Mesenchymal stem cell (in vitro differentiated cells and primary cell): ENCODE data around the gene NTRK2.

ENCODE experiments used
- DNase-seq: peaks from one replicate; pipeline ENCODE4 v3.0.0-alpha.2; 2013
- H2AFZ ChIP-seq: one replicate; pipeline ENCODE4 v1.6.1; 2013; ENCODE audit warnings: low read depth, mild to moderate bottlenecking, control low read depth, inconsistent platforms, low read length, moderate library complexity
- H2AK5ac ChIP-seq: 2 replicates; pipeline ENCODE4 v1.6.1; 2013; ENCODE audit warnings: low read length, moderate library complexity, mild to moderate bottlenecking, inconsistent platforms; ENCODE audit not compliant: severe bottlenecking
- H2BK120ac ChIP-seq: one replicate; pipeline ENCODE4 v1.6.1; 2013; ENCODE audit warnings: low read depth, mild to moderate bottlenecking, inconsistent platforms, low read length, moderate library complexity
- H2BK12ac ChIP-seq, 2 experiments: one replicate each; pipeline ENCODE4 v1.6.1; 2013; ENCODE audit warnings: inconsistent platforms in 2 of 2, low read length in 2 of 2, mild to moderate bottlenecking in 2 of 2, moderate library complexity in 2 of 2, control low read depth in 1 of 2
- H2BK15ac ChIP-seq: one replicate; pipeline ENCODE4 v1.6.1; 2013; ENCODE audit warnings: mild to moderate bottlenecking, low read depth, inconsistent platforms; ENCODE audit not compliant: poor library complexity, severe bottlenecking
- H2BK5ac ChIP-seq: 2 replicates; pipeline ENCODE4 v1.6.1; 2013; ENCODE audit warnings: low read depth, mild to moderate bottlenecking, low read length, control low read depth, inconsistent platforms; ENCODE audit not compliant: poor library complexity, severe bottlenecking
- H3K14ac ChIP-seq, 2 experiments: one replicate each; pipeline ENCODE4 v1.6.1; 2013; ENCODE audit warnings: inconsistent platforms in 2 of 2, low read length in 2 of 2, control low read depth in 1 of 2, mild to moderate bottlenecking in 1 of 2, moderate library complexity in 1 of 2
- H3K18ac ChIP-seq, 2 experiments: one replicate each; pipeline ENCODE4 v1.6.1; 2013; ENCODE audit warnings: inconsistent platforms in 2 of 2, low read length in 2 of 2, control low read depth in 1 of 2, low read depth in 1 of 2, mild to moderate bottlenecking in 1 of 2
- H3K23ac ChIP-seq, 2 experiments: one replicate each; pipeline ENCODE4 v1.6.1; 2013; ENCODE audit warnings: inconsistent platforms in 2 of 2, low read length in 2 of 2, mild to moderate bottlenecking in 2 of 2, moderate library complexity in 2 of 2, control low read depth in 1 of 2
- H3K27ac ChIP-seq: 2 replicates; pipeline ENCODE4 v1.5.1; 2013; ENCODE audit warnings: mild to moderate bottlenecking, moderate library complexity, low read length, control low read depth, inconsistent platforms; ENCODE audit not compliant: poor library complexity, severe bottlenecking
- H3K27me3 ChIP-seq, 2 experiments: 2 replicates each; pipeline versions ENCODE4 v1.6.1 to v1.7.0; 2013; ENCODE audit warnings: low read length in 2 of 2, mild to moderate bottlenecking in 2 of 2, moderate library complexity in 2 of 2, control low read depth in 1 of 2, inconsistent platforms in 1 of 2; ENCODE audit not compliant: control insufficient read depth in 1 of 2, insufficient read depth in 1 of 2
- H3K36me3 ChIP-seq, 2 experiments: 2 replicates each; pipeline versions ENCODE4 v1.6.1 to v1.7.0; 2013; ENCODE audit warnings: low read length in 2 of 2, control low read depth in 1 of 2, inconsistent platforms in 1 of 2, low read depth in 1 of 2, mild to moderate bottlenecking in 1 of 2; ENCODE audit not compliant: insufficient read depth in 2 of 2, control insufficient read depth in 1 of 2
- H3K4ac ChIP-seq, 2 experiments: one replicate each; pipeline ENCODE4 v1.6.1; 2013; ENCODE audit warnings: inconsistent platforms in 2 of 2, low read length in 2 of 2, mild to moderate bottlenecking in 2 of 2, moderate library complexity in 2 of 2, control low read depth in 1 of 2, low read depth in 1 of 2
- H3K4me1 ChIP-seq: 2 replicates; pipeline ENCODE4 v1.6.1; 2013; ENCODE audit warnings: low read depth, low read length, control low read depth; ENCODE audit not compliant: control insufficient read depth, insufficient read depth
- H3K4me2 ChIP-seq: 2 replicates; pipeline ENCODE4 v1.6.1; 2013; ENCODE audit warnings: low read length, mild to moderate bottlenecking, inconsistent platforms; ENCODE audit not compliant: poor library complexity, severe bottlenecking
- H3K4me3 ChIP-seq, 2 experiments: 2 replicates each; pipeline versions ENCODE4 v1.5.1 to v1.7.0; 2013; ENCODE audit warnings: low read length in 2 of 2, mild to moderate bottlenecking in 2 of 2, control low read depth in 1 of 2, low read depth in 1 of 2; ENCODE audit not compliant: insufficient read depth in 1 of 2
- H3K79me1 ChIP-seq: replicated peaks from 2 replicates; pipeline ENCODE4 v1.6.1; 2013; ENCODE audit warnings: mild to moderate bottlenecking, control low read depth, low read length, inconsistent platforms; ENCODE audit not compliant: poor library complexity, severe bottlenecking
- H3K9ac ChIP-seq: 2 replicates; pipeline ENCODE4 v1.7.0; 2013; ENCODE audit warnings: mild to moderate bottlenecking, low read length, moderate library complexity
- H3K9me3 ChIP-seq: 2 replicates; pipeline ENCODE4 v1.7.0; 2013; ENCODE audit warnings: mild to moderate bottlenecking, low read length; ENCODE audit not compliant: control insufficient read depth
- H4K8ac ChIP-seq: one replicate; pipeline ENCODE4 v1.6.1; 2013; ENCODE audit warnings: inconsistent platforms, mild to moderate bottlenecking, low read length, moderate library complexity
- H4K91ac ChIP-seq: one replicate; pipeline ENCODE4 v1.6.1; 2013; ENCODE audit warnings: mild to moderate bottlenecking, low read length, inconsistent platforms
- WGBS: methylation state at CpG from one replicate; pipeline ENCODE4 v1.1.7; 2013; ENCODE audit warnings: mixed read lengths; 5-methylcytosine and 5-hydroxymethylcytosine counted together

NTRK2 gene

GRCh38 chr9:84711398-84711777 lies 41.9 kb downstream of the NTRK2 start:
- no peak overlapping the region for H2BK15ac ChIP-seq
- no peaks in the 10 kb centered on the region for H3K36me3 ChIP-seq
- H3K18ac ChIP-seq, result no peak overlapping the region
- H4K8ac ChIP-seq, result no peak overlapping the region
- H3K9me3 ChIP-seq, result no peaks in the 10 kb centered on the region
- H3K4me3 ChIP-seq, result no peak overlapping the region
- WGBS, result 96% methylated on average over 6 of the region's 7 CpGs
- no peak overlapping the region for H3K4ac ChIP-seq
- no peak for DNase-seq
- H3K79me1 ChIP-seq, result no peaks in the 10 kb centered on the region
- no peak overlapping the region for H2AFZ ChIP-seq
- no peak overlapping the region for H3K23ac ChIP-seq
- H3K4me2 ChIP-seq, result no peak overlapping the region
- H3K9ac ChIP-seq, result no peak overlapping the region
- no peak overlapping the region for H3K14ac ChIP-seq
- peaks cover 0 to 6% of the 10 kb centered on the region in 2 experiments for H3K27me3 ChIP-seq
- H4K91ac ChIP-seq, result no peak overlapping the region
- no peaks in the 10 kb centered on the region for H3K4me1 ChIP-seq
- H3K27ac ChIP-seq, result no peak overlapping the region
- H2AK5ac ChIP-seq, result no peak overlapping the region
- H2BK120ac ChIP-seq, result no peak overlapping the region
- H2BK5ac ChIP-seq, result no peak overlapping the region
- H2BK12ac ChIP-seq, result no peak overlapping the region

DNA sequence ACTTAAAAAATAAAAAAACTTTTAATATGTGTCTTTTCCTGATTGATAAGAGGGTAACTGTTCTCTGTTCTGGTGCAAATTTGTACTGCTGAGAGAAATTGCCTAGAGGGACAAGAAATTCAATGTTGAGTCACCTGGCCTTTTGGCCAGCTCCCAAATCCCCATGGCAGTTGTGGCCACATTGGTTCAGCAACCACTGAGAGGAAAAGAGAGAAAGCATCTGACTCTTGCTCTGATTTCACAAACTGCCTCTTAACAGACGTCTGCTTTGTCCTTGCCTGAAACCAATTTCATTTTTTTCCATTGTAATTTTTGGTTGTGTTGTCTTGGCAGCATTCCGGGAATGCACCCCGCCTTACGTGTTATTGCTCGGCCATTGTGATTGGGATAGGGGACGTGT lies 42.4 kb downstream of the NTRK2 start:
- Histone ChIP-seq H3K18ac (no peak overlapping the region), H3K79me1 (no peaks in the 10 kb centered on the region), H3K9me3 (no peaks in the 10 kb centered on the region), H2BK15ac (no peak overlapping the region), H2AK5ac (no peak overlapping the region), H3K4ac (no peak overlapping the region), H3K27me3 (peaks cover 0 to 6% of the 10 kb centered on the region in 2 experiments), H2AFZ (no peak overlapping the region), H2BK12ac (no peak overlapping the region), H3K4me1 (no peaks in the 10 kb centered on the region), H3K14ac (no peak overlapping the region), H3K27ac (no peak overlapping the region), H4K91ac (no peak overlapping the region), H2BK120ac (no peak overlapping the region), H2BK5ac (no peak overlapping the region), H3K9ac (no peak overlapping the region), H3K4me3 (no peak overlapping the region), H3K4me2 (no peak overlapping the region), H3K23ac (no peak overlapping the region), H3K36me3 (no peaks in the 10 kb centered on the region), H4K8ac (no peak overlapping the region)
- WGBS, result 97% methylated on average over 4 of the region's 6 CpGs
- peak; percentile 22 for DNase-seq

GRCh38 chr9:84716217-84716616 lies 46.7 kb downstream of the NTRK2 start:
- Histone ChIP-seq H2AFZ (no peak overlapping the region), H3K27ac (no peak overlapping the region), H3K9me3 (no peaks in the 10 kb centered on the region), H3K4ac (no peak overlapping the region), H3K27me3 (peaks cover 0 to 3% of the 10 kb centered on the region in 2 experiments), H3K79me1 (no peaks in the 10 kb centered on the region), H3K36me3 (no peaks in the 10 kb centered on the region), H2AK5ac (no peak overlapping the region), H3K23ac (no peak overlapping the region), H3K4me1 (no peaks in the 10 kb centered on the region), H2BK12ac (no peak overlapping the region), H3K18ac (no peak overlapping the region), H2BK5ac (no peak overlapping the region), H2BK15ac (no peak overlapping the region), H3K14ac (no peak overlapping the region), H4K8ac (no peak overlapping the region), H2BK120ac (no peak overlapping the region), H3K4me2 (no peak overlapping the region), H4K91ac (no peak overlapping the region), H3K4me3 (no peak overlapping the region), H3K9ac (no peak overlapping the region)
- DNase-seq, result no peak
- whole genome bisulfite sequencing, result no CpG with 5 or more reads among the region's 3 CpGs

DNA sequence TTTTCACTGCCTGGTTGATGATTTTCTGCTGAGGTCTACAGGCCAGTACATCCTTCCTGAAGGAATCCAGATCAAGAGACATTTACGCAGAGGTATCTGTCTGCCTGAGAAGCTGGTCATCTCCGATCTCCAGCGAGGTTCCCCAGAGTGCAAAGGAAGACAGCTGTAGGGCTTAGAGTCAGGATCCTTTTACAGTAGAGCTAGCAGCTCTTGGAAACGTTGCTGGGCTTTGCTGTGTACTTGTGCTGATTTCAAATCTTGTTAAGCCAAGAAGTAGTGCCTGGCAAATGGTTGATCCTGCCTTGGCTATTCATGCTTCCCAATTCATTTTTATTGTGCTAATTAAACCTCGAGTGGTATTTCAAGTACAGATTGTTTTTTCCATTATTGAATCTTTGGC lies 48.9 kb downstream of the NTRK2 start:
- no peaks in the 10 kb centered on the region for H3K79me1 ChIP-seq
- no peak overlapping the region for H3K4me3 ChIP-seq
- H3K36me3 ChIP-seq, result no peaks in the 10 kb centered on the region
- H3K9ac ChIP-seq, result no peak overlapping the region
- H4K91ac ChIP-seq, result no peak overlapping the region
- DNase-seq, result no peak
- no peak overlapping the region for H3K14ac ChIP-seq
- no peaks in the 10 kb centered on the region for H3K4me1 ChIP-seq
- no peak overlapping the region for H3K27ac ChIP-seq
- H3K27me3 ChIP-seq, result no peaks in the 10 kb centered on the region
- no peaks in the 10 kb centered on the region for H3K9me3 ChIP-seq
- no peak overlapping the region for H2BK120ac ChIP-seq
- no peak overlapping the region for H3K4ac ChIP-seq
- 64% methylated on average over 5 of the region's 5 CpGs for WGBS
- no peak overlapping the region for H2BK15ac ChIP-seq
- no peak overlapping the region for H2BK5ac ChIP-seq
- no peak overlapping the region for H4K8ac ChIP-seq
- H3K4me2 ChIP-seq, result no peak overlapping the region
- no peak overlapping the region for H3K18ac ChIP-seq
- H2BK12ac ChIP-seq, result no peak overlapping the region
- no peak overlapping the region for H2AFZ ChIP-seq
- no peak overlapping the region for H2AK5ac ChIP-seq
- no peak overlapping the region for H3K23ac ChIP-seq
